Stimulated activated CD8-positive, alpha-beta memory T cell treated with anti-CD3 and anti-CD28 coated beads, Interleukin-15, amount 100 ng/mL, for 1 hour (primary cell): Measurements from ENCODE around the gene MEGF8.
"Not testable (repeated sequence)": the region's sequence is repeated elsewhere in the genome, so short reads cannot be mapped to it uniquely, and the experiment has no call there.

ENCODE experiments used
- DNase-seq: peaks from one replicate; pipeline ENCODE4 v3.0.0-alpha.2; 2020; ENCODE audit warnings: low read depth

MEGF8 gene

GRCh38 chr19:42331333-42331732, 5.9 kb downstream of the MEGF8 start:
- DNase-seq, result not testable (repeated sequence)

GRCh38 chr19:42332059-42332458, 6.6 kb downstream of the MEGF8 start:
- no peak for DNase-seq

GRCh38 chr19:42333018-42333417, 7.6 kb downstream of the MEGF8 start:
- DNase-seq, result no peak

GRCh38 chr19:42333975-42334696, 8.7 kb downstream of the MEGF8 start:
- DNase-seq, result no peak

- DNase-seq, result no peak
Observed at GRCh38 chr19:42334697-42335373, 9.4 kb downstream of the MEGF8 start.

GRCh38 chr19:42335374-42335936, 10.0 kb downstream of the MEGF8 start:
- DNase-seq, result no peak

GRCh38 chr19:42335971-42336370, 10.5 kb downstream of the MEGF8 start:
- DNase-seq, result no peak

GRCh38 chr19:42339126-42339860, 13.9 kb downstream of the MEGF8 start:
- DNase-seq, result not testable (repeated sequence)

- DNase-seq, result not testable (repeated sequence)
Observed at GRCh38 chr19:42339922-42340321, 14.5 kb downstream of the MEGF8 start.

GRCh38 chr19:42343344-42344110, 18.1 kb downstream of the MEGF8 start:
- no peak for DNase-seq

- DNase-seq, result no peak
Observed at GRCh38 chr19:42344336-42344893, 19.0 kb downstream of the MEGF8 start.

- no peak for DNase-seq
Observed at GRCh38 chr19:42345191-42345812, 19.9 kb downstream of the MEGF8 start.

- no peak for DNase-seq
Observed at GRCh38 chr19:42348211-42348610, 22.8 kb downstream of the MEGF8 start.

- no peak for DNase-seq
Observed at GRCh38 chr19:42349378-42350107, 24.1 kb downstream of the MEGF8 start.

GRCh38 chr19:42350417-42350816, 25.0 kb downstream of the MEGF8 start:
- DNase-seq, result no peak

- no peak for DNase-seq
Observed at GRCh38 chr19:42351079-42351735, 25.8 kb downstream of the MEGF8 start.

GRCh38 chr19:42352301-42353259, 27.1 kb downstream of the MEGF8 start:
- no peak for DNase-seq

GRCh38 chr19:42353341-42354015, 28.0 kb downstream of the MEGF8 start:
- DNase-seq, result no peak
